HG02943 (cell line): ENCODE results near the gene SIRT1.
"Not testable (repeated sequence)": the region's sequence is repeated elsewhere in the genome, so short reads cannot be mapped to it uniquely, and the experiment has no call there.

Source experiments
- ATAC-seq: cut with Tn5 transposase; IDR thresholded peaks from one replicate; pipeline ENCODE4 v1.9.1; 2021; ENCODE audit warnings: mild to moderate bottlenecking, low read depth, moderate library complexity; ENCODE audit not compliant: unreplicated experiment

The SIRT1 gene

GRCh38 chr10:67943917-67944316 lies 59.5 kb downstream of the SIRT1 start:
- ATAC-seq, result no peak

GRCh38 chr10:67955614-67956013 lies 71.2 kb downstream of the SIRT1 start:
- ATAC-seq, result no peak

DNA sequence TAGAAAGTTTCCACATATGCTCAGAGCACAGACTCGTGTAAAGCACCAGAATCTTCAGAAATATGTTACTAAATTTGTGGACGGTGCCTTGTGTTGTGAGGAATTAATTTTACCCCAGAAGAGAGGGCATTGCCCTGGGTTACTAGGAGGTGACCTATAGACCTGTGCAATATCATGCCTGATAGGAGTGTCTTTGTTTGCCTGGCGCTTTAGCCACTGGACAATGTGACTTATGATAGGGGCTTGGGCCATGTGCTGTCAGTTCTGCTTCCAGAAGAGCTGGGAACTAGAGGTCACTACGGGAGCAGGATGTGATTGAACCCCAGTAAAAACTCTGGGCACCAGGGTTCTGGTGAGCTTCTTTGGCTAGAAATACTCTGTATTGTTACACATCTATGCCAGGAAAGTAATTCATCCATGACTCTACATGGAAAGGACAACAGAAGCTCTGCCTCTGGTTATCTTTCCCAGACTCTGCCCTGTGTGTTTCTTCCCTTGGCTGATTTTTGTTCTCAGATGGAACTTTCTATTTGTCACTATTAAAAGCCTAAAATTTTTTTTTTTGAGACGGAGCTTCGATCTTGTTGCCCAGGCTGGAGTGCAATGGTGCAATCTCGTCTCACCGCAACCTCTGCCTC lies 75.5 kb downstream of the SIRT1 start:
- ATAC-seq, result no peak

- no peak for ATAC-seq
Observed at GRCh38 chr10:67965456-67965855, 81.0 kb downstream of the SIRT1 start.

GRCh38 chr10:67966035-67966434 lies 81.6 kb downstream of the SIRT1 start:
- ATAC-seq, result not testable (repeated sequence)
